Lung (tissue), 12 donors: ENCODE measurements around the gene SNX10. TPM values are rescaled to one million over a fixed set of nuclear protein-coding genes. Genes with fewer than 3 reads are reported as not detected.

Source experiments
- ATAC-seq: fragments of 200-7000 bp; cut with Tn5 transposase; one replicate; pipeline ENCODE4 v1.9.1; 2020; ENCODE audit warnings: moderate number of reproducible peaks; ENCODE audit not compliant: insufficient read depth, low FRiP score
- DNase-seq, 3 donors: peaks; one replicate each; pipeline ENCODE4 v3.0.0-alpha.2; 2013 to 2017
- H3K27ac ChIP-seq, 2 donors: one replicate each; pipeline ENCODE4 v1.5.1; 2013; ENCODE audit warnings: mild to moderate bottlenecking in 2 of 2, moderate library complexity in 2 of 2, control low read depth in 1 of 2, inconsistent platforms in 1 of 2, low read depth in 1 of 2, low read length in 1 of 2
- H3K27me3 ChIP-seq, 3 donors: one replicate each; pipeline ENCODE4 v1.5.1; 2013; ENCODE audit warnings: low read length in 2 of 3; ENCODE audit not compliant: control insufficient read depth in 3 of 3, insufficient read depth in 3 of 3
- H3K36me3 ChIP-seq, 4 donors: one replicate each; pipeline ENCODE4 v1.5.1; 2013; ENCODE audit warnings: low read length in 4 of 4, mild to moderate bottlenecking in 1 of 4, moderate library complexity in 1 of 4; ENCODE audit not compliant: control insufficient read depth in 4 of 4, insufficient read depth in 4 of 4
- H3K4me1 ChIP-seq, 5 donors: one replicate each; pipeline ENCODE4 v1.5.1; 2013; ENCODE audit warnings: low read length in 5 of 5, mild to moderate bottlenecking in 2 of 5, moderate library complexity in 1 of 5; ENCODE audit not compliant: control insufficient read depth in 5 of 5, insufficient read depth in 5 of 5
- H3K4me3 ChIP-seq: one replicate; pipeline ENCODE4 v1.5.1; 2013; ENCODE audit warnings: mild to moderate bottlenecking, control low read depth, moderate library complexity
- H3K9ac ChIP-seq, 2 donors: one replicate each; pipeline ENCODE4 v1.5.1; 2013; ENCODE audit warnings: low read length in 2 of 2, control low read depth in 1 of 2; ENCODE audit not compliant: insufficient read depth in 1 of 2
- H3K9me3 ChIP-seq, 4 donors: one replicate each; pipeline ENCODE4 v1.5.1; 2013; ENCODE audit warnings: low read length in 3 of 4, mild to moderate bottlenecking in 1 of 4, moderate library complexity in 1 of 4; ENCODE audit not compliant: control insufficient read depth in 4 of 4, insufficient read depth in 3 of 4
- WGBS, 2 donors: extraction: QIAGEN DNeasy Blood & Tissue Kit; methylation state at CpG; one replicate each; pipeline ENCODE4 v1.1.7; 2013; 5-methylcytosine and 5-hydroxymethylcytosine counted together
- polyA plus RNA-seq, 2 donors: library from polyadenylated mRNA; stranded (reverse); fragments of 200-250 nt; gene quantifications; one replicate each; pipeline ENCODE4 v1.2.1, GENCODE V29; 2013
- total RNA-seq, 2 donors: library from RNA; depleted of rRNA in 1 of 2; stranded (reverse); fragments of >200 nt in 1 of 2; gene quantifications; one replicate each; pipeline ENCODE4 v1.2.1, GENCODE V29; 2014 to 2021
- TF ChIP-seq, protein P1 (sequence below): IDR thresholded peaks from 2 replicates; pipeline ENCODE4 v1.5.1; 2012; ENCODE audit warnings: mild to moderate bottlenecking; ENCODE audit errors: control extremely low read depth, extremely low read depth
- donor health status: control.
- donor health status: control.
- donor health status: Bipolar disorder and iron deficiency.
- donor health status: healthy.
- donor health status: DM: yes; HTN: yes; CAD: no.

The SNX10 gene
- total and polyA plus RNA-seq, 4 donors: 12.2 to 54.7 (median 36.7) TPM

GRCh38 chr7:26348234-26348851 is 56.7 kb downstream of the SNX10 start:
- DNase-seq: peak in 1 of 3 donors; percentile 36
- Histone ChIP-seq H3K27me3 (no peaks in the 10 kb centered on the region), H3K9ac (no peak overlapping the region), H3K36me3 (peaks cover 0 to 2% (median 0%) of the 10 kb centered on the region in 4 donors), H3K4me3 (no peak overlapping the region), H3K4me1 (peaks cover 0 to 2% (median 0%) of the 10 kb centered on the region in 5 donors), H3K27ac (no peak overlapping the region), H3K9me3 (no peaks in the 10 kb centered on the region)
- ATAC-seq: no peak
- 76 to 77% methylated on average over 10 of the region's 10 CpGs for whole genome bisulfite sequencing, 2 donors
- TF ChIP-seq, protein P1, sequence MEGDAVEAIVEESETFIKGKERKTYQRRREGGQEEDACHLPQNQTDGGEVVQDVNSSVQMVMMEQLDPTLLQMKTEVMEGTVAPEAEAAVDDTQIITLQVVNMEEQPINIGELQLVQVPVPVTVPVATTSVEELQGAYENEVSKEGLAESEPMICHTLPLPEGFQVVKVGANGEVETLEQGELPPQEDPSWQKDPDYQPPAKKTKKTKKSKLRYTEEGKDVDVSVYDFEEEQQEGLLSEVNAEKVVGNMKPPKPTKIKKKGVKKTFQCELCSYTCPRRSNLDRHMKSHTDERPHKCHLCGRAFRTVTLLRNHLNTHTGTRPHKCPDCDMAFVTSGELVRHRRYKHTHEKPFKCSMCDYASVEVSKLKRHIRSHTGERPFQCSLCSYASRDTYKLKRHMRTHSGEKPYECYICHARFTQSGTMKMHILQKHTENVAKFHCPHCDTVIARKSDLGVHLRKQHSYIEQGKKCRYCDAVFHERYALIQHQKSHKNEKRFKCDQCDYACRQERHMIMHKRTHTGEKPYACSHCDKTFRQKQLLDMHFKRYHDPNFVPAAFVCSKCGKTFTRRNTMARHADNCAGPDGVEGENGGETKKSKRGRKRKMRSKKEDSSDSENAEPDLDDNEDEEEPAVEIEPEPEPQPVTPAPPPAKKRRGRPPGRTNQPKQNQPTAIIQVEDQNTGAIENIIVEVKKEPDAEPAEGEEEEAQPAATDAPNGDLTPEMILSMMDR: no peak

DNA sequence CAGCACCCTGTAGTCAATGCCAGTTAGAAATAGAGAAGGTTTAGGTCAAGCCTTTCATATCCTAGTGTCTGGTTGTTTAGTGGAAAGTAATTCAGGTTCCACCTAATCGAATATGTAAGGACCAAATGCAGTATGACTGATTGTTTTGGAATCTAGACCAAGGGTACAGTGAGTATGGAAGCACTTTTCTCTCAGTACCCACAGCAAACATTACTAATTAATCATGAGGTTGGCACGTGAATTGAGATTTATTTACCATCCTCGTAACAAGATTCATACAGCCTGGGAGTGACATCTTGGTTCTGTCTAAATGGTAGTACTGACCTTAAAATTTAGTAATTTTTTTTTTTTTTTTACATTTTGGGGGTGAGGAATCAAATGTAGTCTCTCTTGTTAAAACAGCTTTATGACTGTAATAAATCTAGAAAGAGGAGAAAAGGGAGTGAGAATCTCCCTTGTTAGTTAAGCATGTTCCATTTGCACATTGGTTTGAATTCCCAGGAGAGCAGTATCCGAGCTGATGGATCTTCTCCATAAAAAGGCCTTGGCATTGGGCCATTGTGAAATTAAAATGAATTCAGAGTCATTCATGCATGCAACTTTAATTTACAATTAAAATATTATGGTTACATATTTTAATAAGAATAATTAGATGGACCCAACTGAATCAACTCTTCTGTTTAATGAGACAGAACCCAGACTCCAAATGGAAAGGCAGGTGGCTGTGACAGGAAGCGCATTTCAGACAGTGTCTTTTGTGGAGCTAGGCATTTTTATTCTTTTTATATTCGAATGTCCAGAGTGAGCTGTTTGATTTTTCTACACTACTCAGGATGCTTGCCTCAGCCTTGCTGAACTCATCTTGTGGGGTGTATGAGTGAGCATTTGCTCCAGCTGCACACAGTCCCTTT is 57.6 kb downstream of the SNX10 start:
- ATAC-seq (no peak), DNase-seq (no peak)
- Histone ChIP-seq H3K9me3 (no peaks in the 10 kb centered on the region), H3K27ac (no peak overlapping the region), H3K27me3 (no peaks in the 10 kb centered on the region), H3K4me1 (peaks cover 0 to 2% (median 0%) of the 10 kb centered on the region in 5 donors), H3K9ac (no peak overlapping the region), H3K36me3 (peaks cover 0 to 2% (median 0%) of the 10 kb centered on the region in 4 donors), H3K4me3 (no peak overlapping the region)
- TF ChIP-seq, protein P1: no peak
- WGBS, 2 donors: 80 to 92% methylated on average over 6 of the region's 6 CpGs

GRCh38 chr7:26351171-26351570 is 59.5 kb downstream of the SNX10 start:
- no peak for ATAC-seq
- peaks cover 0 to 2% (median 0%) of the 10 kb centered on the region in 4 donors for H3K36me3 ChIP-seq
- peaks cover 0 to 3% (median 0%) of the 10 kb centered on the region in 5 donors for H3K4me1 ChIP-seq
- 92 to 96% methylated on average over 1 of the region's 1 CpG for WGBS, 2 donors
- TF ChIP-seq, protein P1: no peak
- no peak overlapping the region for H3K4me3 ChIP-seq
- no peaks in the 10 kb centered on the region for H3K27me3 ChIP-seq
- H3K9me3 ChIP-seq: no peaks in the 10 kb centered on the region
- no peak overlapping the region for H3K9ac ChIP-seq
- no peak for DNase-seq
- no peak overlapping the region for H3K27ac ChIP-seq
